Retina (tissue), 1 donor: ENCODE results near the gene GSK3A.
"Not testable (repeated sequence)": the region's sequence is repeated elsewhere in the genome, so short reads cannot be mapped to it uniquely, and the experiment has no call there.

Experiments
- DNase-seq: peaks from one replicate; pipeline ENCODE4 v3.0.0-alpha.2; 2016

GSK3A gene

GRCh38 chr19:42267644-42268141 is 25.3 kb upstream of the GSK3A start:
- DNase-seq, result no peak

- not testable (repeated sequence) for DNase-seq
These were observed 24.7 kb upstream of the GSK3A start for GRCh38 chr19:42266928-42267603.

GRCh38 chr19:42266105-42266504 is 23.7 kb upstream of the GSK3A start:
- not testable (repeated sequence) for DNase-seq

- no peak for DNase-seq
These were observed 19.4 kb upstream of the GSK3A start for GRCh38 chr19:42261763-42262162.

DNA sequence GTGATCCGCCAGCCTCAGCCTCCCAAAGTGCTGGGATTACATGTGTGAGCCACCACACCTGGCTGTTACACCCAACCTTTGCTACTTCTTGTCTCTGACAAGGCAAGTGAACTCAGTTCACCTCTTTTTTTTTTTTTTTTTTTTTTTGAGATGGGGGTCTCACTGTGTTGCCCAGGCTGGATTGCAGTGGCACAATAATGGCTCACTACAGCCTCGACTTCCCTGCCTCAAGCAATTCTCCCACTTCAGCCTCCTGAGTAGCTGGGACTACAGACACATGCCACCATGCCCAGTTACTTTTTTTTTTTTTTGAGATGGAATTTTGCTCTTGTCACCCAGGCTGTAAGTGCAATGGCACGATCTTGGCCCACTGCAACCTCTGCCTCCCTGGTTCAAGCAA is 15.4 kb upstream of the GSK3A start:
- not testable (repeated sequence) for DNase-seq

DNA sequence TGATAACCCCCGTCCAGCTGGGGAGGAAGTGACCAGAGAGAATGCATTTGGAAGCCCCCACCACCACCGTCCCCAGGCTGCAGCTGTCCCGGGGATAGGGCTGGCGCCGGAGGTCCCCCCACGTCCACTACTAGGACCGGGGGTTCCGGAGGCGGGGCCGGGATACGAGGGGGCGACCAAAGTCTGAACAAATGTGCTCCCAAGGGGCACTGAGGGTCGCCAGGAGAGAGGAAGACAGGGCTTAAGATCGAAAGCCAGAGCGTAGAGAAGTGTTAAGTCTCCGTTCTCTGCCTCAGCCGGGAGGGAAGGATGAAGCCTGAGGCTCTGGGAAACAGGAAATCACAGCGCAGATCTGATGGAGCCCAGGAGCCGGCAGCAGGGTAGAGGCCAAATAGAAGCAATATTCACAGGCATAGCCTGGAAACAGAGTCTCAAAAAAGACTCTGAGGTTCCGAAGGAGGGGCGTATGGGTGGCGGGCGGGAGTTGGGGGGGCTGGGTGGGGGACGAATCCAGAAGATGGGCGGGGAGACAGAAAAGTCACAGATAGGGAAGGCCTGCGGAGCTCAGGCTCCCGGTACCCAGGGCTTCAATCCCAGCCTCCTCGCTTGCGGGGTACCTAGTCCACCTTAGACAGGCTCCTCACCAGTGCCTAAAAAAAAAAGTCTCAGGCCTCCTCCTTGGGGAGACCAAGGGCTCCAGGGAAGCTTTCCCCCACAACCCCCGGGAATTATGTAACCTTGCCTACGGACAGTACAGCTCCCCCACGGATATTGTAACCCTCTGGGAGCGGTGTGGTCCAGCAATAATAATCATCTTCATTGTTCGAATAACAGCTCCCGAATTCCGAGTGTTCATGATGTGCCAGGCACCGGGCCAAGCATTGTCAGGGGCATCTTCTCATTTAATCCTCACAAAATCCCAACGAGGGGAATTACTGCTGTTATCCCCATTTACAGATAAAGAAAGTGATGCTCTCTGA is 13.7 kb upstream of the GSK3A start:
- peak; percentile 69 for DNase-seq

GRCh38 chr19:42254850-42255765 is 12.7 kb upstream of the GSK3A start, which contains the start of gene ERF:
Gene ERF, minus strand, starts transcription at chr19:42255128. Its CDS starts 129 bp downstream, at chr19:42254999.
- peak; percentile 92 for DNase-seq

- DNase-seq, result peak; percentile 82
These were observed 11.9 kb upstream of the GSK3A start for GRCh38 chr19:42254089-42254849.

DNA sequence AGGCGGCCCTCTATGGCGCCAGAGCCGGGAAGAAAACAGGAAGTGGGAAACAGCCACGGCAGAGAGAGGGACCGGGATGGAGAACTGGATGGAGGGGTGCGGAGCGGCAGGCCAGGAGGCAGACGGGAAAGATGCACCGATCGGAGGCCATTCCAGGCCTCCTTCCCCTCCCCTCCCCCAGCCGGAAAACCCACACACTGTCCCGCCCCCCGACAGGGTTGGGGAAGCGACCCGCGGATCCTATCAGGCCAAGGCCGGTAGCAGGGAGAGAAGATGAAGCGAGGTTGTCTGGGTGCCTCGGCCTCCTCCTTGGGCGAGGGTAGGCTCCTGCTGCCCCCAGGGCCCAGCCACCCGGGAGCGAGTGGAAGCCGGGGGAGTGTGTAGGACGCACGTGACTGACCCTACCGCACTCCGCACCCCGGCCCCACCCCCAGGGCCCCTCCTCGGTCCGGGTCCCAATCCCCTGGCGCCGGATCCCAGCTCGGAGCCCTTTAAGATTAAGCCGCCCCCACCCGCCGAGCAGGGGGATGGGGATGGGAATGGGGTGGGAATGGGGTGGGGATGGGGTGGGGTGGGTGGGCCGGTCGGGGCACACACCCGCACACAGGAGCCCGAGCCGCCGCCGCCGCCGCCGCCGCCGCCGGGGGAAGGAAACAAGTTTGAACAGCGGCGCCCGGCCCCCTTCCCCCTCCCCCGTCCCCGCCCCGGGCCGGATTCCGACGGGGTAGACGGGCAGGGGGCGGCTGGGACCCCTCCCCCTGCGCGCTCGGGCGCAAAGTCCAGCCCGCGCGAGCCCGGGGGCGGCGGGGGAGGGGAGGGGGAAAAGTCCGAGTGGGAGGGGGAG is 11.1 kb upstream of the GSK3A start:
- DNase-seq, result peak; percentile 55

GRCh38 chr19:42252365-42253244 is 10.2 kb upstream of the GSK3A start:
- DNase-seq, result peak; percentile 68

GRCh38 chr19:42251572-42252358 is 9.4 kb upstream of the GSK3A start:
- DNase-seq, result peak; percentile 39

GRCh38 chr19:42250666-42251531 is 8.5 kb upstream of the GSK3A start:
- DNase-seq, result peak; percentile 44

- peak; percentile 27 for DNase-seq
These were observed 7.8 kb upstream of the GSK3A start for GRCh38 chr19:42250183-42250665.

DNA sequence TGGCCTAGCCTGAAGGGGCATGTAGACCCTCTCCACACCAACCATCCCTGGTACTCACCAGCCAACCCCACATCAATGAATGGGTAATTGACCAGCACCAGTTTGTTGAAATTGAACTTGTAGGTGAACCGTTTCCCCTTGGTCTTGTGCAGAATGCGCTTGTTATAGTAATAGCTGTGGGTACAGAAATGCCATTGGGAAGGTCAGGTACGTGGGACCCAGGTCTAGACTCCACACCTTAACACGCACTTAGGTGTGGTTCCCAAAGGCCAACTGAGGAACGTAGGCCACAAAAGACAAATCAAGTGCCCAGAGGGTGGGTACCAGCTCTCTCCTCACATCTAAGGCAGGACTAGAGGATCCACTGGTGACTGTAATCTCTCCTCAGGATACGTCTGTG is 7.4 kb upstream of the GSK3A start:
- DNase-seq, result no peak

- no peak for DNase-seq
These were observed 6.8 kb upstream of the GSK3A start for GRCh38 chr19:42249149-42249750.

GRCh38 chr19:42248270-42249148 is 6.1 kb upstream of the GSK3A start:
- DNase-seq, result no peak
